ENCODE measurements around the gene CCL22. TPM values are rescaled to one million over a fixed set of nuclear protein-coding genes. Genes with fewer than 3 reads are reported as not detected.

The CCL22 gene
- total and polyA plus RNA-seq, 5 donors, result 0.11 TPM; not detected in 4

DNA sequence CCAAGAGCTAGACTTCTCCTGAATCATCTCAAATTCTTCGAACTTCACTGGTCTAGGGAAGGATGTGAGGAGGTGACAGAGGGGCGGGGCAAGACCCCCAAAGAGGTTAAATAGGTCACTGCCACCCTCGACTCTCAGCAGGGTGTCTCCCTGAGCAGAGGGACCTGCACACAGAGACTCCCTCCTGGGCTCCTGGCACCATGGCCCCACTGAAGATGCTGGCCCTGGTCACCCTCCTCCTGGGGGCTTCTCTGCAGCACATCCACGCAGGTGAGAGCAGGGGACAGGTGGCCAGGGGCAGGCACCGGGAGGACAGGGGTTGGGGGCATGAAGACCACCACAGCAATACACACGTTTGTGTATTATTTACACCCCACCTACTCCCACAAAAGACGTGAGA lies 55.1 kb downstream of the CCL22 start:
- H3K27ac ChIP-seq (ENCODE audit: low read length), result no peak overlapping the region
- H3K4me1 ChIP-seq (ENCODE audit: control insufficient read depth, insufficient read depth, low read length), result no peaks in the 10 kb centered on the region
- ATAC-seq (no peak), DNase-seq (no peak)
- no peak overlapping the region for H3K4me3 ChIP-seq (ENCODE audit: low read length)
- H3K9me3 ChIP-seq (ENCODE audit: control insufficient read depth, low read length), result no peaks in the 10 kb centered on the region
- 77% methylated on average over 7 of the region's 7 CpGs for WGBS
- no peaks in the 10 kb centered on the region for H3K27me3 ChIP-seq (ENCODE audit: control insufficient read depth, insufficient read depth)
- intact Hi-C loops (cut with DNase I), result loop anchor here (10.0 kb wide), 1 partner anchor 329 kb away; no protein-coding TSS in a partner anchor

Other genes with a start within 250 kb of the CCL22 start
- gene PSME3IP1, start 172.7 kb upstream of the CCL22 start, total RNA-seq, result 10 to 100 TPM; 63.6 to 68.7 (median 65.0) TPM
- gene PSME3IP1, start 172.7 kb upstream of the CCL22 start, polyA plus RNA-seq, result 57.8 TPM
- 10 to 100 TPM; 13.7 to 21.1 (median 17.4) TPM for gene RSPRY1, start 172.5 kb upstream of the CCL22 start, total RNA-seq
- gene RSPRY1, start 172.5 kb upstream of the CCL22 start, polyA plus RNA-seq, result 7.3 TPM
- gene ARL2BP, start 113.5 kb upstream of the CCL22 start, total RNA-seq, result 10 to 100 TPM; 44.8 to 58.4 (median 52.0) TPM
- 51.6 TPM for gene ARL2BP, start 113.5 kb upstream of the CCL22 start, polyA plus RNA-seq
- 10 to 100 TPM in 3 of 4 donors, 1 to 10 TPM in 1; 6.3 to 13.8 (median 11.0) TPM for gene PLLP, start 74.1 kb upstream of the CCL22 start, total RNA-seq
- gene PLLP, start 74.1 kb upstream of the CCL22 start, polyA plus RNA-seq, result 11.8 TPM
- 10 to 100 TPM in 2 of 4 donors, 1 to 10 TPM in 2; 8.2 to 14.2 (median 10.5) TPM for gene CX3CL1, start 13.7 kb downstream of the CCL22 start, total RNA-seq
- gene CX3CL1, start 13.7 kb downstream of the CCL22 start, polyA plus RNA-seq, result 22.9 TPM
- gene CCL17, start 46.0 kb downstream of the CCL22 start, total RNA-seq, result not detected
- gene CCL17, start 46.0 kb downstream of the CCL22 start, polyA plus RNA-seq, result not detected
- gene CIAPIN1, start 88.6 kb downstream of the CCL22 start, total RNA-seq, result 10 to 100 TPM; 40.2 to 63.2 (median 55.5) TPM
- gene CIAPIN1, start 88.6 kb downstream of the CCL22 start, polyA plus RNA-seq, result 32.1 TPM
- gene COQ9, start 88.7 kb downstream of the CCL22 start, total RNA-seq, result 100 to 1,000 TPM in 3 of 4 donors, 10 to 100 TPM in 1; 91.8 to 142 (median 134) TPM
- 206 TPM for gene COQ9, start 88.7 kb downstream of the CCL22 start, polyA plus RNA-seq
- gene POLR2C, start 103.9 kb downstream of the CCL22 start, total RNA-seq, result 10 to 100 TPM; 36.9 to 47.7 (median 42.0) TPM
- 36.8 TPM for gene POLR2C, start 103.9 kb downstream of the CCL22 start, polyA plus RNA-seq
- 10 to 100 TPM; 15.1 to 19.4 (median 16.5) TPM for gene DOK4, start 127.7 kb downstream of the CCL22 start, total RNA-seq
- 12.2 TPM for gene DOK4, start 127.7 kb downstream of the CCL22 start, polyA plus RNA-seq
- 10 to 100 TPM in 3 of 4 donors, 1 to 10 TPM in 1; 7.6 to 15.4 (median 11.0) TPM for gene CCDC102A, start 177.8 kb downstream of the CCL22 start, total RNA-seq
- 9.0 TPM for gene CCDC102A, start 177.8 kb downstream of the CCL22 start, polyA plus RNA-seq
- under 1 TPM in 2 of 4 donors, not detected in 2; 0.11 to 0.29 TPM for gene ADGRG5, start 183.9 kb downstream of the CCL22 start, total RNA-seq
- gene ADGRG5, start 183.9 kb downstream of the CCL22 start, polyA plus RNA-seq, result 0.02 TPM

Measured in right cardiac atrium (tissue), 5 donors.